Right atrium auricular region (tissue), 2 donors: ENCODE data around the gene SPESP1. TPM values are rescaled to one million over a fixed set of nuclear protein-coding genes. Genes with fewer than 3 reads are reported as not detected.

Experiments
- DNase-seq: peaks from one replicate; pipeline ENCODE4 v3.0.0-alpha.2; 2019; ENCODE audit warnings: low spot score
- H3K27ac ChIP-seq, 2 donors: fragments of 200-600 bp; sonication (generic); 1 replicate in 1 of 2; 2 replicates in 1 of 2; pipeline ENCODE4 v1.5.1; 2016 to 2019
- H3K27me3 ChIP-seq, 2 donors: fragments of 200-600 bp; sonication (generic); one replicate each; pipeline versions ENCODE4 v1.5.1 to v1.6.0; 2017 to 2019
- H3K36me3 ChIP-seq: fragments of 200-600 bp; sonication (generic); one replicate; pipeline ENCODE4 v1.5.1; 2016
- H3K4me1 ChIP-seq, 2 donors: fragments of 200-600 bp; sonication (generic); one replicate each; pipeline versions ENCODE4 v1.5.1 to v1.6.0; 2017 to 2019
- H3K4me3 ChIP-seq, 2 donors: fragments of 200-600 bp; sonication (generic); 1 replicate in 1 of 2; 2 replicates in 1 of 2; pipeline ENCODE4 v1.5.1; 2017 to 2019; ENCODE audit warnings: mild to moderate bottlenecking in 1 of 2, moderate library complexity in 1 of 2
- H3K9me3 ChIP-seq, 2 donors: fragments of 200-600 bp; sonication (generic); one replicate each; pipeline ENCODE4 v1.5.1; 2019
- total RNA-seq, 2 donors: library from RNA; depleted of rRNA; stranded (reverse); fragments of >200 nt; gene quantifications; one replicate each; pipeline ENCODE4 v1.1.0, GENCODE V29; 2016
- TF ChIP-seq, protein P1 (sequence below), 2 donors: fragments of 200-600 bp; sonication (generic); IDR thresholded peaks; one replicate each; pipeline ENCODE4 v1.5.1; 2019; ENCODE audit warnings: antibody characterized with exemption in 2 of 2

SPESP1 gene
- total RNA-seq, 2 donors from 2014 or later, result 4.8 to 7.2 TPM

DNA sequence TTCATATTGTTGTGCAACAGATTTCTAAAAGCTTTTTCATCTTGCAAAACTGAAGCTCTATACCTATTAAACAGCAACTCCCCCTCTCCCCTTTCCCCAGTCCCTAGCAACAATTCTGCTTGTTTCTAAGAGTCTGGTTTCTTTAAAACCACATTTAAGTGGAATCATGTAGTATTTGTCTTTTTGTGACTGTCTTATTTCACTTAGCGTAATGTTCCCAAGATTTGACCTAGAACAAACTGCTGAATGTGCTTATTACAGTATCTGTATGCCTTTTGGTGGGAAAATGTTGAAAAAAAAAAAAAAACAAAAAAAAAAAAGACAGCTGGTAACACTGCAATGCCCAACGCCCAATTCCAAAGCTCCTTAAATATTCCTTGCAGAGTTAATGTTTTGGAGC lies 19.5 kb upstream of the SPESP1 start:
- Histone ChIP-seq H3K4me3 (no peak overlapping the region), H3K27me3 (no peaks in the 10 kb centered on the region), H3K4me1 (no peaks in the 10 kb centered on the region), H3K36me3 (no peaks in the 10 kb centered on the region), H3K27ac (no peak overlapping the region), H3K9me3 (peaks cover 0 to 4% of the 10 kb centered on the region in 2 donors)
- no peak for DNase-seq
- TF ChIP-seq, protein P1, sequence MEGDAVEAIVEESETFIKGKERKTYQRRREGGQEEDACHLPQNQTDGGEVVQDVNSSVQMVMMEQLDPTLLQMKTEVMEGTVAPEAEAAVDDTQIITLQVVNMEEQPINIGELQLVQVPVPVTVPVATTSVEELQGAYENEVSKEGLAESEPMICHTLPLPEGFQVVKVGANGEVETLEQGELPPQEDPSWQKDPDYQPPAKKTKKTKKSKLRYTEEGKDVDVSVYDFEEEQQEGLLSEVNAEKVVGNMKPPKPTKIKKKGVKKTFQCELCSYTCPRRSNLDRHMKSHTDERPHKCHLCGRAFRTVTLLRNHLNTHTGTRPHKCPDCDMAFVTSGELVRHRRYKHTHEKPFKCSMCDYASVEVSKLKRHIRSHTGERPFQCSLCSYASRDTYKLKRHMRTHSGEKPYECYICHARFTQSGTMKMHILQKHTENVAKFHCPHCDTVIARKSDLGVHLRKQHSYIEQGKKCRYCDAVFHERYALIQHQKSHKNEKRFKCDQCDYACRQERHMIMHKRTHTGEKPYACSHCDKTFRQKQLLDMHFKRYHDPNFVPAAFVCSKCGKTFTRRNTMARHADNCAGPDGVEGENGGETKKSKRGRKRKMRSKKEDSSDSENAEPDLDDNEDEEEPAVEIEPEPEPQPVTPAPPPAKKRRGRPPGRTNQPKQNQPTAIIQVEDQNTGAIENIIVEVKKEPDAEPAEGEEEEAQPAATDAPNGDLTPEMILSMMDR (IDR thresholded peaks at IDR 0.05), result no peak

DNA sequence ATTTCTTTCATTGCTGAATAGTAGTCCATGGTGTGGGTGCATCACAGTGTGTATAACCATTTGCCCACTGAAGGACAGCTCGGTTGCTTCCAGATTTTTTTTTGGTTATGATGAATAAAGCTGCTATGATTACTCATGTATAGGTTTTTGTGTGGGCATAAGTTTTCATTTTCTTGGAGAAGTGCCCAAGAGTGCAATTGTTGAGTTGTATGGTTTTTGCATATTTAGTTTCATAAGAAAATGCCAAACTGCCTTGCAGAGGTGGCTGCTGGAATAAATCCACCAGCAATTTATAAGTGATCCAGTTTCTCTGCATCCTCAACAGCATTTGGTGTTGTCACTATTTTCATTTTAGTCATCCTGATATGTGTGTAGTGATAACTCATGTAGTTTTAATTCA lies 8.4 kb upstream of the SPESP1 start:
- Histone ChIP-seq H3K4me1 (no peaks in the 10 kb centered on the region), H3K27ac (no peak overlapping the region), H3K36me3 (no peaks in the 10 kb centered on the region), H3K9me3 (no peaks in the 10 kb centered on the region), H3K27me3 (no peaks in the 10 kb centered on the region), H3K4me3 (no peak overlapping the region)
- TF ChIP-seq, protein P1 (IDR thresholded peaks at IDR 0.05), result no peak
- DNase-seq, result no peak

DNA sequence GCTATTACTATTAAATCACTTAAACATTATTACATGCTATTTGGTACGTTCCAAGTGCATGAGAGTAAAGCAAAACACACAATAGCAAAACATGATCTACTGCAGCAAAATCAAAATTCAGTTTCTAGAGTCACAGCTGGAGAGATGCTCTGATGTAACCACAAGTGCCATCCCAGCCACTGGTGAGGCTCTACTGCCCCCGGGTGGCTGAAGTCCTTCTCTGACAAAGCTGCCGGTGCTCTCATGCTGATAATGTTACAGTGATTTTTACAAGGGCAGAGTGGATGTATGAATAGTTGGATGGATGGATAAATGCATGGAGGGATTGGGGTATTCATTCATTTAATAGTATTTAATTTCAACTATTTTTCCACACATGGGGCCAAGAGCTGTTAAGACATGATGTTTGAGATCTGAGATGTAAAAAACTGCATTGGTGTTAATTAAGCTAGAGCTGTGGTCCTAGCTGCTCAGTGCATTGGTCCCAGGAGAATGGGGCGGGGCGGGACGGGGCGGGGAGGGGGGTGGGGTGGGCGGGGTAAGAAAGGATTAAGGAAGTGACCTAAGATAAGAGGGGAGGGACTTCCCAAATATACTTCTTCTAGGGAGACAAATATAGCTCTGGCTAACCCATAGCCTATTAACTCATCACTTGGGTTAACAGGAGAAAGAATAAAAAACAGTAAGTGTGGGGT lies 5.3 kb upstream of the SPESP1 start:
- peak; percentile 79 for DNase-seq
- Histone ChIP-seq H3K36me3 (no peaks in the 10 kb centered on the region), H3K9me3 (no peaks in the 10 kb centered on the region), H3K4me1 (no peaks in the 10 kb centered on the region), H3K27ac (no peak overlapping the region), H3K27me3 (no peaks in the 10 kb centered on the region), H3K4me3 (no peak overlapping the region)
- TF ChIP-seq, protein P1 (IDR thresholded peaks at IDR 0.05), result peak; percentile 52 to 79

DNA sequence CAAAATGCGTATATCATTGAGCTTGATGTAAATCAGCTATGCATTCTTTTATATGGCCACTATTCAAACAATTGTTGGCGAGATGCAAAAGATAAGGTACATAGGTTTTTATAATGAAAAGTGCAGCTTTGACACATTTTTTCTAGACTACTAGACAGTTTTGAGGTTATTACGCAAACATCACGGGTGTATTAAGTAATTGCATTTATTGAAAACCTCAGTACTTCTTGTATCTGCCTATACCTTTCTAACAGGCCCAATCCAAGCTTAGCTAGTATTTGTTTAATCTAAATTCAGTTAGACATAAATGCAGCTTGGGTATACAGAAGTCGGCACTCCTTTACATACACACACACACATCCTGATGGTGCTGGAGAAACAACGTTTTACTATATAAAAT lies 2.7 kb downstream of the SPESP1 start:
- DNase-seq, result no peak
- TF ChIP-seq, protein P1 (IDR thresholded peaks at IDR 0.05), result no peak
- H3K36me3 ChIP-seq, result no peaks in the 10 kb centered on the region
- no peaks in the 10 kb centered on the region for H3K9me3 ChIP-seq
- no peak overlapping the region for H3K4me3 ChIP-seq
- no peaks in the 10 kb centered on the region for H3K4me1 ChIP-seq
- H3K27me3 ChIP-seq, result no peaks in the 10 kb centered on the region
- H3K27ac ChIP-seq, result no peak overlapping the region

DNA sequence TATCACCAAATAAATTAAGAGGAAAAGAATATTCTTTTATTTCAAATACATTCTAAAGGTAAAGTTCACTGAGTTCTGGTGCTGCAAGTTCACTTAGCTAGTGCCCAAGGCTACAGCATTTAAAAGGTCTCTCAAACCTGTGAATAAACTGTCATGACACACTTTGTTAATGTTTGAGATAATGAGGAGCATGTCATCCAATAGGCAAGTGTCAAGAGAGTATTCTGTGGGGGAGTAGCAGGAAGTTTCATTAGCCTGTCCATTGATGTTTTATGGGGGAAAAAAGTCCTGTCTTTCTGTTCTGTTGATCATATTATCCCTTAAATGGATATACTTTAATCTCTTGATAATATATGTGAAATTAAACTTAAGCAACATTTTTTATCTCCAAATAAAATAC lies 4.0 kb downstream of the SPESP1 start:
- no peaks in the 10 kb centered on the region for H3K9me3 ChIP-seq
- H3K27me3 ChIP-seq, result no peaks in the 10 kb centered on the region
- H3K4me3 ChIP-seq, result no peak overlapping the region
- TF ChIP-seq, protein P1 (IDR thresholded peaks at IDR 0.05), result no peak
- H3K36me3 ChIP-seq, result no peaks in the 10 kb centered on the region
- no peaks in the 10 kb centered on the region for H3K4me1 ChIP-seq
- H3K27ac ChIP-seq, result no peak overlapping the region
- DNase-seq, result no peak

DNA sequence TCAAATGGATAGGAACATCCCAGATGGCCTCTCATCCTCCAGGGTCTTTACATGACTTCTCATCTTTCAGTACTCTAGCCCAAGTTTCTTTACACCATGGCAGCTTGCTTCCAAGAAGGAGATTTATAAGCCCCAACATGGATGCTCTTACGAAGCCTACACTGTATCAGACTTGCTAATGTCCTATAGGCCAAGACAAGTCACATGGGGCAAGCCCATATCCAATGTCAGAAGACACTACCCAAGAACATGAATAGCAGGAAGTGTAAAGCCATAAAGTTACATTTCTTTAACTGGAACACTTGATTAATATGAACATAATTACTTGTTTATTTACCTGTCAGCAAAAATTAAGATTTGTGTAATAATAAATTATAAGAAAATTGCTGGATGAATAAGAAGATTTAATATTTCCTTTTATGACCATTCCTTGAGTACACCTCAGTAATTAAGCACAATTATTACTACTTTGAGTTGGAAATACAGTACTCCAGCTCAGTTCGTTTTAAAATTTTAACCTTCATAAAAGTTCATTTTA lies 5.1 kb downstream of the SPESP1 start:
- DNase-seq, result no peak
- Histone ChIP-seq H3K27me3 (no peaks in the 10 kb centered on the region), H3K4me1 (no peaks in the 10 kb centered on the region), H3K9me3 (no peaks in the 10 kb centered on the region), H3K4me3 (no peak overlapping the region), H3K36me3 (no peaks in the 10 kb centered on the region), H3K27ac (no peak overlapping the region)
- TF ChIP-seq, protein P1 (IDR thresholded peaks at IDR 0.05), result no peak
